ENCODE data around the gene SLCO1B1.

GRCh38 chr12:21223930-21224329 lies 92.9 kb downstream of the SLCO1B1 start:
- TF ChIP-seq CTCF (IDR thresholded peaks at IDR 0.05 in 8 of 11, conservative IDR thresholded peaks at IDR 0.05 in 3 of 11) (no peak), POLR2A (IDR thresholded peaks at IDR 0.05) (no peak), POLR2AphosphoS5 (IDR thresholded peaks at IDR 0.05) (no peak)

Measured in spleen (tissue), 7 donors.